ENCODE data around the gene SSC4D. TPM values are rescaled to one million over a fixed set of nuclear protein-coding genes. Genes with fewer than 3 reads are reported as not detected.

SSC4D gene
- total RNA-seq, 1 experiment from 2014 or later, result 18.1 TPM

DNA sequence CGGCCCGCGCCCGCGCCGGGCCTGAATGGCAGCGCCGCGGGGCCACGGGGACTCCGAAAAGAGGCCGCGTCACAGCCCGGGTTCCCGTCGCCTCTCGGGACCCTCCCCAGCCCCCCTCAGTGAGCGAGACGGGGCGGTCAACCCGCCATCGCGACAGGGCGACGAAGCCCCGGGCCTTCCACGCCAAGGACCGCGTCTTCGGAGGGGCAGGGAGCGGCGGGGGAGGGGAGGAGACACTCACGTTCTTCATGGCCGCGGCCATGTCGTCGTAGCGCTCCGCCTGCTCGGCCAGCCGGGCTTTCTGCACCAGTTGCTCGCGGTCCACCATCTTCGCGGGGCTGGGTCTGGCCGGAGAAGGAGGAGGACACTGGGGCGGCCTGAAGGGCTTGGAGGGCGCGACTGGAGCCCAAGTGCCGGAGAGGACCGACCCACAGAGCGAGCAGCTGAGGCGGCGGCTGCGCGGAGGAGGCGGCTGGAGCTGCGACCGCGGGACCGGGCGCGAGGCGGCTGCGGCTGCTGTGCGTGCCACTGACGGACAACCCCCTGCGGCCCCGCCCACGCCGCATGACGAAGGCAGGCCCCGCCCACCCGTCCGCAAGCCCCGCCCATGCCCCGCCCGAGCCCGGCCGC lies 50.9 kb downstream of the SSC4D start, which contains the start of gene YWHAG (continued):
- TF ChIP-seq, protein P1, sequence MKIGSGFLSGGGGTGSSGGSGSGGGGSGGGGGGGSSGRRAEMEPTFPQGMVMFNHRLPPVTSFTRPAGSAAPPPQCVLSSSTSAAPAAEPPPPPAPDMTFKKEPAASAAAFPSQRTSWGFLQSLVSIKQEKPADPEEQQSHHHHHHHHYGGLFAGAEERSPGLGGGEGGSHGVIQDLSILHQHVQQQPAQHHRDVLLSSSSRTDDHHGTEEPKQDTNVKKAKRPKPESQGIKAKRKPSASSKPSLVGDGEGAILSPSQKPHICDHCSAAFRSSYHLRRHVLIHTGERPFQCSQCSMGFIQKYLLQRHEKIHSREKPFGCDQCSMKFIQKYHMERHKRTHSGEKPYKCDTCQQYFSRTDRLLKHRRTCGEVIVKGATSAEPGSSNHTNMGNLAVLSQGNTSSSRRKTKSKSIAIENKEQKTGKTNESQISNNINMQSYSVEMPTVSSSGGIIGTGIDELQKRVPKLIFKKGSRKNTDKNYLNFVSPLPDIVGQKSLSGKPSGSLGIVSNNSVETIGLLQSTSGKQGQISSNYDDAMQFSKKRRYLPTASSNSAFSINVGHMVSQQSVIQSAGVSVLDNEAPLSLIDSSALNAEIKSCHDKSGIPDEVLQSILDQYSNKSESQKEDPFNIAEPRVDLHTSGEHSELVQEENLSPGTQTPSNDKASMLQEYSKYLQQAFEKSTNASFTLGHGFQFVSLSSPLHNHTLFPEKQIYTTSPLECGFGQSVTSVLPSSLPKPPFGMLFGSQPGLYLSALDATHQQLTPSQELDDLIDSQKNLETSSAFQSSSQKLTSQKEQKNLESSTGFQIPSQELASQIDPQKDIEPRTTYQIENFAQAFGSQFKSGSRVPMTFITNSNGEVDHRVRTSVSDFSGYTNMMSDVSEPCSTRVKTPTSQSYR (CRISPR knock-in tag; IDR thresholded peaks at IDR 0.05), result 0 out of 2 replicates have a peak, but pooled peaks have one; percentile 2
- no peak for TF ChIP-seq ATF2 (CRISPR knock-in tag; IDR thresholded peaks at IDR 0.05; ENCODE audit: borderline replicate concordance, low read depth)
- TF ChIP-seq OVOL2 (CRISPR knock-in tag; IDR thresholded peaks at IDR 0.05; ENCODE audit: borderline replicate concordance), result no peak
- no peak for TF ChIP-seq NFYB (CRISPR knock-in tag; conservative IDR thresholded peaks at IDR 0.05; ENCODE audit: low read depth)
- TF ChIP-seq NR2C2 (CRISPR knock-in tag; IDR thresholded peaks at IDR 0.05), result no peak
- no peak for TF ChIP-seq ZNF396 (CRISPR knock-in tag; IDR thresholded peaks at IDR 0.05; ENCODE audit: borderline replicate concordance)
- TF ChIP-seq CREM (CRISPR knock-in tag; IDR thresholded peaks at IDR 0.05), result peak; percentile 60; the same call in 1 of the 2 replicates
- no peak for TF ChIP-seq SOX15 (CRISPR knock-in tag; IDR thresholded peaks at IDR 0.05)
- TF ChIP-seq, protein P2, sequence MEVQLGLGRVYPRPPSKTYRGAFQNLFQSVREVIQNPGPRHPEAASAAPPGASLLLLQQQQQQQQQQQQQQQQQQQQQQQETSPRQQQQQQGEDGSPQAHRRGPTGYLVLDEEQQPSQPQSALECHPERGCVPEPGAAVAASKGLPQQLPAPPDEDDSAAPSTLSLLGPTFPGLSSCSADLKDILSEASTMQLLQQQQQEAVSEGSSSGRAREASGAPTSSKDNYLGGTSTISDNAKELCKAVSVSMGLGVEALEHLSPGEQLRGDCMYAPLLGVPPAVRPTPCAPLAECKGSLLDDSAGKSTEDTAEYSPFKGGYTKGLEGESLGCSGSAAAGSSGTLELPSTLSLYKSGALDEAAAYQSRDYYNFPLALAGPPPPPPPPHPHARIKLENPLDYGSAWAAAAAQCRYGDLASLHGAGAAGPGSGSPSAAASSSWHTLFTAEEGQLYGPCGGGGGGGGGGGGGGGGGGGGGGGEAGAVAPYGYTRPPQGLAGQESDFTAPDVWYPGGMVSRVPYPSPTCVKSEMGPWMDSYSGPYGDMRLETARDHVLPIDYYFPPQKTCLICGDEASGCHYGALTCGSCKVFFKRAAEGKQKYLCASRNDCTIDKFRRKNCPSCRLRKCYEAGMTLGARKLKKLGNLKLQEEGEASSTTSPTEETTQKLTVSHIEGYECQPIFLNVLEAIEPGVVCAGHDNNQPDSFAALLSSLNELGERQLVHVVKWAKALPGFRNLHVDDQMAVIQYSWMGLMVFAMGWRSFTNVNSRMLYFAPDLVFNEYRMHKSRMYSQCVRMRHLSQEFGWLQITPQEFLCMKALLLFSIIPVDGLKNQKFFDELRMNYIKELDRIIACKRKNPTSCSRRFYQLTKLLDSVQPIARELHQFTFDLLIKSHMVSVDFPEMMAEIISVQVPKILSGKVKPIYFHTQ (CRISPR knock-in tag; IDR thresholded peaks at IDR 0.05), result no peak
- no peak for TF ChIP-seq ZNF121 (CRISPR knock-in tag; IDR thresholded peaks at IDR 0.05)
- TF ChIP-seq NR1H2 (CRISPR knock-in tag; IDR thresholded peaks at IDR 0.05), result no peak
- no peak for TF ChIP-seq FOXJ3 (CRISPR knock-in tag; IDR thresholded peaks at IDR 0.05; ENCODE audit: borderline replicate concordance)
- TF ChIP-seq, protein P3, sequence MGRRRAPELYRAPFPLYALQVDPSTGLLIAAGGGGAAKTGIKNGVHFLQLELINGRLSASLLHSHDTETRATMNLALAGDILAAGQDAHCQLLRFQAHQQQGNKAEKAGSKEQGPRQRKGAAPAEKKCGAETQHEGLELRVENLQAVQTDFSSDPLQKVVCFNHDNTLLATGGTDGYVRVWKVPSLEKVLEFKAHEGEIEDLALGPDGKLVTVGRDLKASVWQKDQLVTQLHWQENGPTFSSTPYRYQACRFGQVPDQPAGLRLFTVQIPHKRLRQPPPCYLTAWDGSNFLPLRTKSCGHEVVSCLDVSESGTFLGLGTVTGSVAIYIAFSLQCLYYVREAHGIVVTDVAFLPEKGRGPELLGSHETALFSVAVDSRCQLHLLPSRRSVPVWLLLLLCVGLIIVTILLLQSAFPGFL (CRISPR knock-in tag; IDR thresholded peaks at IDR 0.05; ENCODE audit: borderline replicate concordance), result peak; percentile 87; the same call in 1 of the 2 replicates
- TF ChIP-seq HMGA2 (CRISPR knock-in tag; IDR thresholded peaks at IDR 0.05), result no peak
- TF ChIP-seq NFATC4 (CRISPR knock-in tag; IDR thresholded peaks at IDR 0.05), result no peak
- TF ChIP-seq ATF1 (CRISPR knock-in tag; IDR thresholded peaks at IDR 0.05), result 0 out of 2 replicates have a peak, but pooled peaks have one; percentile 60
- TF ChIP-seq, protein P4, sequence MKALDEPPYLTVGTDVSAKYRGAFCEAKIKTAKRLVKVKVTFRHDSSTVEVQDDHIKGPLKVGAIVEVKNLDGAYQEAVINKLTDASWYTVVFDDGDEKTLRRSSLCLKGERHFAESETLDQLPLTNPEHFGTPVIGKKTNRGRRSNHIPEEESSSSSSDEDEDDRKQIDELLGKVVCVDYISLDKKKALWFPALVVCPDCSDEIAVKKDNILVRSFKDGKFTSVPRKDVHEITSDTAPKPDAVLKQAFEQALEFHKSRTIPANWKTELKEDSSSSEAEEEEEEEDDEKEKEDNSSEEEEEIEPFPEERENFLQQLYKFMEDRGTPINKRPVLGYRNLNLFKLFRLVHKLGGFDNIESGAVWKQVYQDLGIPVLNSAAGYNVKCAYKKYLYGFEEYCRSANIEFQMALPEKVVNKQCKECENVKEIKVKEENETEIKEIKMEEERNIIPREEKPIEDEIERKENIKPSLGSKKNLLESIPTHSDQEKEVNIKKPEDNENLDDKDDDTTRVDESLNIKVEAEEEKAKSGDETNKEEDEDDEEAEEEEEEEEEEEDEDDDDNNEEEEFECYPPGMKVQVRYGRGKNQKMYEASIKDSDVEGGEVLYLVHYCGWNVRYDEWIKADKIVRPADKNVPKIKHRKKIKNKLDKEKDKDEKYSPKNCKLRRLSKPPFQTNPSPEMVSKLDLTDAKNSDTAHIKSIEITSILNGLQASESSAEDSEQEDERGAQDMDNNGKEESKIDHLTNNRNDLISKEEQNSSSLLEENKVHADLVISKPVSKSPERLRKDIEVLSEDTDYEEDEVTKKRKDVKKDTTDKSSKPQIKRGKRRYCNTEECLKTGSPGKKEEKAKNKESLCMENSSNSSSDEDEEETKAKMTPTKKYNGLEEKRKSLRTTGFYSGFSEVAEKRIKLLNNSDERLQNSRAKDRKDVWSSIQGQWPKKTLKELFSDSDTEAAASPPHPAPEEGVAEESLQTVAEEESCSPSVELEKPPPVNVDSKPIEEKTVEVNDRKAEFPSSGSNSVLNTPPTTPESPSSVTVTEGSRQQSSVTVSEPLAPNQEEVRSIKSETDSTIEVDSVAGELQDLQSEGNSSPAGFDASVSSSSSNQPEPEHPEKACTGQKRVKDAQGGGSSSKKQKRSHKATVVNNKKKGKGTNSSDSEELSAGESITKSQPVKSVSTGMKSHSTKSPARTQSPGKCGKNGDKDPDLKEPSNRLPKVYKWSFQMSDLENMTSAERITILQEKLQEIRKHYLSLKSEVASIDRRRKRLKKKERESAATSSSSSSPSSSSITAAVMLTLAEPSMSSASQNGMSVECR (CRISPR knock-in tag; IDR thresholded peaks at IDR 0.05; ENCODE audit: borderline replicate concordance), result peak; percentile 73; the same call in 1 of the 2 replicates
- TF ChIP-seq MXD4 (CRISPR knock-in tag; IDR thresholded peaks at IDR 0.05; ENCODE audit: borderline replicate concordance), result no peak
- TF ChIP-seq STAT6 (CRISPR knock-in tag; conservative IDR thresholded peaks at IDR 0.05; ENCODE audit: low read depth), result no peak
- TF ChIP-seq JAZF1 (CRISPR knock-in tag; IDR thresholded peaks at IDR 0.05), result no peak

Data from WTC11 (cell line).